ENCODE data around the gene NKX1-1.

The NKX1-1 gene

GRCh38 chr4:1383728-1384591 is 22.3 kb downstream of the NKX1-1 start:
- Histone ChIP-seq H3K27me3 (ENCODE audit: control insufficient read depth, insufficient read depth, low read length, poor library complexity, severe bottlenecking) (no peaks in the 10 kb centered on the region), H3K9me3 (ENCODE audit: control insufficient read depth, low read length) (no peaks in the 10 kb centered on the region), H3K4me3 (ENCODE audit: insufficient read depth, low read depth, low read length) (no peak overlapping the region), H3K4me1 (ENCODE audit: control insufficient read depth, insufficient read depth, low read length) (peaks cover 11% of the 10 kb centered on the region), H3K27ac (ENCODE audit: insufficient read depth, low read depth, low read length, poor library complexity, severe bottlenecking) (no peak overlapping the region), H3K36me3 (ENCODE audit: control insufficient read depth, insufficient read depth, low read length) (no peaks in the 10 kb centered on the region)
- 96% methylated on average over 34 of the region's 34 CpGs for WGBS, 2 experiments

- no peak overlapping the region for H3K27ac ChIP-seq (ENCODE audit: insufficient read depth, low read depth, low read length, poor library complexity, severe bottlenecking)
- no peak overlapping the region for H3K4me3 ChIP-seq (ENCODE audit: insufficient read depth, low read depth, low read length)
- H3K27me3 ChIP-seq (ENCODE audit: control insufficient read depth, insufficient read depth, low read length, poor library complexity, severe bottlenecking): no peaks in the 10 kb centered on the region
- WGBS, 2 experiments: 88 to 89% methylated on average over 27 of the region's 27 CpGs
- no peaks in the 10 kb centered on the region for H3K36me3 ChIP-seq (ENCODE audit: control insufficient read depth, insufficient read depth, low read length)
- H3K4me1 ChIP-seq (ENCODE audit: control insufficient read depth, insufficient read depth, low read length): peaks cover 11% of the 10 kb centered on the region
- no peaks in the 10 kb centered on the region for H3K9me3 ChIP-seq (ENCODE audit: control insufficient read depth, low read length)
These were observed 23.2 kb downstream of the NKX1-1 start for GRCh38 chr4:1382776-1383727.

- Histone ChIP-seq H3K9me3 (ENCODE audit: control insufficient read depth, low read length) (no peaks in the 10 kb centered on the region), H3K36me3 (ENCODE audit: control insufficient read depth, insufficient read depth, low read length) (no peaks in the 10 kb centered on the region), H3K4me1 (ENCODE audit: control insufficient read depth, insufficient read depth, low read length) (peaks cover 11% of the 10 kb centered on the region), H3K4me3 (ENCODE audit: insufficient read depth, low read depth, low read length) (no peak overlapping the region), H3K27ac (ENCODE audit: insufficient read depth, low read depth, low read length, poor library complexity, severe bottlenecking) (no peak overlapping the region), H3K27me3 (ENCODE audit: control insufficient read depth, insufficient read depth, low read length, poor library complexity, severe bottlenecking) (no peaks in the 10 kb centered on the region)
- 93 to 94% methylated on average over 24 of the region's 24 CpGs for WGBS, 2 experiments
These were observed 24.2 kb downstream of the NKX1-1 start for GRCh38 chr4:1381944-1382541.

- H3K4me1 ChIP-seq (ENCODE audit: control insufficient read depth, insufficient read depth, low read length): peaks cover 11% of the 10 kb centered on the region
- no peak overlapping the region for H3K27ac ChIP-seq (ENCODE audit: insufficient read depth, low read depth, low read length, poor library complexity, severe bottlenecking)
- no peaks in the 10 kb centered on the region for H3K36me3 ChIP-seq (ENCODE audit: control insufficient read depth, insufficient read depth, low read length)
- no peak overlapping the region for H3K4me3 ChIP-seq (ENCODE audit: insufficient read depth, low read depth, low read length)
- 94 to 95% methylated on average over 12 of the region's 12 CpGs for WGBS, 2 experiments
- H3K9me3 ChIP-seq (ENCODE audit: control insufficient read depth, low read length): no peaks in the 10 kb centered on the region
- no peaks in the 10 kb centered on the region for H3K27me3 ChIP-seq (ENCODE audit: control insufficient read depth, insufficient read depth, low read length, poor library complexity, severe bottlenecking)
These were observed 25.0 kb downstream of the NKX1-1 start for GRCh38 chr4:1381181-1381621.

- H3K9me3 ChIP-seq (ENCODE audit: control insufficient read depth, low read length): no peaks in the 10 kb centered on the region
- 89 to 90% methylated on average over 36 of the region's 36 CpGs for WGBS, 2 experiments
- no peak overlapping the region for H3K4me3 ChIP-seq (ENCODE audit: insufficient read depth, low read depth, low read length)
- H3K27ac ChIP-seq (ENCODE audit: insufficient read depth, low read depth, low read length, poor library complexity, severe bottlenecking): no peak overlapping the region
- H3K36me3 ChIP-seq (ENCODE audit: control insufficient read depth, insufficient read depth, low read length): no peaks in the 10 kb centered on the region
- H3K4me1 ChIP-seq (ENCODE audit: control insufficient read depth, insufficient read depth, low read length): peaks cover 11% of the 10 kb centered on the region
- H3K27me3 ChIP-seq (ENCODE audit: control insufficient read depth, insufficient read depth, low read length, poor library complexity, severe bottlenecking): no peaks in the 10 kb centered on the region
These were observed 25.7 kb downstream of the NKX1-1 start for GRCh38 chr4:1380368-1381151.

- Histone ChIP-seq H3K4me1 (ENCODE audit: control insufficient read depth, insufficient read depth, low read length) (peaks cover 11% of the 10 kb centered on the region), H3K4me3 (ENCODE audit: insufficient read depth, low read depth, low read length) (no peak overlapping the region), H3K9me3 (ENCODE audit: control insufficient read depth, low read length) (no peaks in the 10 kb centered on the region), H3K27ac (ENCODE audit: insufficient read depth, low read depth, low read length, poor library complexity, severe bottlenecking) (no peak overlapping the region), H3K27me3 (ENCODE audit: control insufficient read depth, insufficient read depth, low read length, poor library complexity, severe bottlenecking) (no peaks in the 10 kb centered on the region), H3K36me3 (ENCODE audit: control insufficient read depth, insufficient read depth, low read length) (no peaks in the 10 kb centered on the region)
- 88 to 91% methylated on average over 25 to 27 of the region's 31 CpGs for WGBS, 2 experiments
These were observed 26.4 kb downstream of the NKX1-1 start for GRCh38 chr4:1379801-1380331.

- Histone ChIP-seq H3K36me3 (ENCODE audit: control insufficient read depth, insufficient read depth, low read length) (no peaks in the 10 kb centered on the region), H3K27me3 (ENCODE audit: control insufficient read depth, insufficient read depth, low read length, poor library complexity, severe bottlenecking) (no peaks in the 10 kb centered on the region), H3K4me1 (ENCODE audit: control insufficient read depth, insufficient read depth, low read length) (peaks cover 11% of the 10 kb centered on the region), H3K27ac (ENCODE audit: insufficient read depth, low read depth, low read length, poor library complexity, severe bottlenecking) (no peak overlapping the region), H3K4me3 (ENCODE audit: insufficient read depth, low read depth, low read length) (no peak overlapping the region), H3K9me3 (ENCODE audit: control insufficient read depth, low read length) (no peaks in the 10 kb centered on the region)
- 87 to 88% methylated on average over 27 of the region's 27 CpGs for WGBS, 2 experiments
These were observed 26.9 kb downstream of the NKX1-1 start for GRCh38 chr4:1379351-1379781.

- H3K27me3 ChIP-seq (ENCODE audit: control insufficient read depth, insufficient read depth, low read length, poor library complexity, severe bottlenecking): no peaks in the 10 kb centered on the region
- 93 to 94% methylated on average over 30 of the region's 30 CpGs for WGBS, 2 experiments
These were observed 27.5 kb downstream of the NKX1-1 start for GRCh38 chr4:1378559-1379231.

More at GRCh38 chr4:1378559-1379231, 27.5 kb downstream of the NKX1-1 start:
- Histone ChIP-seq H3K27ac (ENCODE audit: insufficient read depth, low read depth, low read length, poor library complexity, severe bottlenecking) (no peak overlapping the region), H3K4me1 (ENCODE audit: control insufficient read depth, insufficient read depth, low read length) (peaks cover 11% of the 10 kb centered on the region), H3K9me3 (ENCODE audit: control insufficient read depth, low read length) (no peaks in the 10 kb centered on the region), H3K4me3 (ENCODE audit: insufficient read depth, low read depth, low read length) (no peak overlapping the region), H3K36me3 (ENCODE audit: control insufficient read depth, insufficient read depth, low read length) (no peaks in the 10 kb centered on the region)
